ENCODE results near the gene KIAA0319L.
"Not testable (repeated sequence)": the region's sequence is repeated elsewhere in the genome, so short reads cannot be mapped to it uniquely, and the experiment has no call there.

The KIAA0319L gene

DNA sequence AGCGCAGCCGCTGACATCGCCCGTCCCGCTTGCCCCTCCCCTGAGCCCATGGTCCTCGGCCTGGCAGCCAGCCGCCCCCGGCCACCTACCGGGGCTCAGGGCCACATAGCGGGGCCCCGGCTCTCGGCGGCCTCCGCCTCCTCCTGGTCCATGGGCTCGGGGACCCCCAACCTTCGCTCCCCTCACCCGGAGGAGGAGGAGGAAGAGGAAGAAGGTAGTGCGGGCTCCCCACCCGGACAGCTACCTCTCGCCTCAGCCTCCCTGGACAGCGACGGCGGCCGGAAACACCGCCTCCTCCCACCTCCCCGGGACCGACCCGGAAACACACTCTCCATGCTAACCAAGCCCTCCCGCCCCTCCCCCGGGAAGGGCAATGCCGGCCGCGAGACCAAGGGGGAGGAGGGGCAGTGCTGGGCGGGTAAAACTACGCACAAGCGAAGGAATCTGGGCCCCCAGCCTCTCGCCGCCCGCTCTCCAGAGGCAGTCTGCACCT is at the start of gene KIAA0319L:
TSS of gene KIAA0319L (minus strand) at position 286 of the 493 bp plus-strand sequence. CDS start 2,912 bp downstream, outside the sequence.
- DNase-seq = no peak

DNA sequence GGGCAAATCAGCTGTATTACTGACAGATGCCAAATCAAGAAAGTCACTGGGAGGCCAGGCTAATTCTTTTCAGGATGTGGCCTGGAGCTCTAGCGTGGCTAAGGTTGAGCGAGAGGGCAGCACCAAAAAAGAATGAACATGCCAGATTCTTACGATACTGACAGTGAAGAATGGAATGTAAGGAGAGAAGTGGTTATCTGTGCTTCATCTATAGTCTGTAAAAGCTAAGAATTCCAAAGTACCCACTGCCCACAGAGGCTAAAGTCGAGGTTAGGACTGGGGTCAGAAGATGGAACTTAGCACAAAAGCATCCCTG is 48.6 kb upstream of the KIAA0319L start:
- DNase-seq = no peak

DNA sequence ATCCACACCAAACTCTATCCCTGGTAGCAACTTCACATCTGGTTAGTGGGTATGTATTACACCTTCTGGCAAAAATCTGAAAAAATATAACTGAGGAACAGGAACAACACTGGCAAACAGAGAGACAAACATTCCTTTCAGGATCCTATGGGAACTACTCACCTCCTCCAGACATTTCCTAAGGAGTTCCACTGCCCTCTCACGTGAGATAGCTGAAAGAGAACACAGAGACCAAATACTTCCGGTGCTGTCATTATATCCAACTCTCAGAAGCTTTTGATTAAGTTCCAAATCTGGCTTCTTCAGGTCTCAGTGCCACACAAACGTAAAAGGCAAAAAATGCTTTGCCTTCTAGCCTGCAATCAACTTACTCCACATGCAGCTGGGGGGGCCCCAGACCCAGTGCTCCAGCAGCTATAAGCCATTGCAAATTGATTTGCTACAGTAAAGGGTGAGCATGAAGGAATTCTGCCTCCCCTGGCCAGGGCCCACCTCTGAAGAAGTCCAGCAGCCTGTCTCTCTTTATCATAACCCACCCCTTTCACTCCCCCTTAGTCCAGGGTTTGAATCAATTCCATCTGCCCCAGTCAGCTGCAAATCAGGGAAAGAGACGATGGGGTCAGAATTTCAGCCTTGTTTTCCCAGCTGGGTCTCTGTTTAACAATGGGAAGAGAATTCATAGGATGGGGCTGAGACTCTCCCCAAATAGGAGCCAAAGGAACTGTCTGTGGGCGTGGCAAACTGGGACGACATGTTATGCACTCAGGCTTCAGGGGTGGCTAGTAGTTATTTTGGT is 48.1 kb upstream of the KIAA0319L start:
- no peak for DNase-seq

DNA sequence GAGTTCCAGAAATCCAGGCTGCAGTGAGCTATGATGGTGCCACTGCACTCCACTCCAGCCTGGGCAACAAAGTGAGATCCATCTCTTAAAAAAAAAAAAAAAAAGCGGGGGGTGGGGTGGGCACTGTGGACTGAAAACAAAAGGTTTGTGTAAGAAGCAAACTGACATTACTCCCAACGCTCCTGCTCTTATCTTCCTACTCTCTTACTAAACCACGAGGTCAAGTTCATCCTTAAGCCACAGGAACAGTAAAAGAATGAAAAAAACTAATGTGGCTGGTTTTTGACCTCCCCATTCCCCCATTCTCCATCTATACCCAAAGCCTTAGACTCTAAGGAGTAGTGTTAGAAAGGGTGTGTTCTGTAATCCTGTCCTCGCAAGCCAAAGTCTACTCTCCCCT is 46.7 kb upstream of the KIAA0319L start:
- no peak for DNase-seq

DNA sequence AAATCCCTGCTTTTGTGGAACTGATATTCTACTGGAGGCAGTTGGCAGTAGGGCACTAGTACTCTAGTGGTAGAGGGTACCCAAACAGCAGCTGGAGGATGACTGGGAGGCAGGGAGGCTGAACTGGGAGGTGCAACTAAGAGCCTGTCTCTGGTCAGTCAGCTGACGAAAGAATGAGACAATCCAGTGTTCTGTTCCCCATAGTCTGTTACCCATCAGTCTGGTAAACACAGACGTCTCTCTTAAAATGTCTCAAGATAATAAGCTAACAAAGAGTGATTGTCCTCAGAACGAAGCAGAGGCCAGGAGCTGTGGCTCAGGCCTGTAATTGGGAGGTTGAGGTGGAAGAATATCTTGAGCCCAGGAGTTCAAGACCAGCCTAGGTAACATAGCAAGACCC is 46.3 kb upstream of the KIAA0319L start:
- DNase-seq = no peak

DNA sequence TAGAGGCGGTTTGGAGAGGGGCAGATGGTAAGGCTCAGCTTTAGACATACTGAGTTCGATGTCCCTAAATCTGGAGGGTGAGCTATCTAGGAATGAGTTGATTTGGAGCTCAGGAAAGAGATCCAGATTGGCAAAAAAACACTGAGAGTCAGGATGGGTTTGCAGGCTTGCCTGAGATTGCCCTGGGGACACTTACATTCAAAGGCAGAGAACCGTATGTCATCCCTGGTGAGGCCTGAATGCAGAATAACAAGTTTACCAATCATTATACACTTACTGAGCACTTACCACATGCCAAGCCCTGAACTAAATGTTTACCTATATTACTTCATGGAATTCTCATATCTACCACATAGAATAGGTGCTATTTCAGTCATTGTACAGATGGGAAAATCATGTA is 43.4 kb upstream of the KIAA0319L start:
- DNase-seq = no peak

DNA sequence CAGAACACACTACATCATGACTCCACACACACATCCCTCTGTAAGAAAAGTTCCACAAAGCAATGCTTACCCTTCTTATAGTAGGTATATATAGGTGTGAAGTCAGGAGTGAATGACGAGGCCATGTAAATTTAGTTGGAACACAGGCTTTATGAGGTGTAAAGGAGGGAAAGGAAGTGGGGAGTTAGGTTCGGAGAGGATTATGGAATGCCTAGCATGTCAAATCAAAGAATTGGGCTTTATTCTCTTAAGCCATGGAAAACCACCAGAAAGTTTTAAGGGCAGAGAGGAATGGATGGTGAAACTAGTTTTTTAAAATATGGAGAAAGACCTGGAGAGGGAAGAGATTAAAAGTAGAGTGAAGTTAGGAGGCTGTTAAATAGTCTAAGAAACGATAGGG is 42.2 kb upstream of the KIAA0319L start:
- no peak for DNase-seq

DNA sequence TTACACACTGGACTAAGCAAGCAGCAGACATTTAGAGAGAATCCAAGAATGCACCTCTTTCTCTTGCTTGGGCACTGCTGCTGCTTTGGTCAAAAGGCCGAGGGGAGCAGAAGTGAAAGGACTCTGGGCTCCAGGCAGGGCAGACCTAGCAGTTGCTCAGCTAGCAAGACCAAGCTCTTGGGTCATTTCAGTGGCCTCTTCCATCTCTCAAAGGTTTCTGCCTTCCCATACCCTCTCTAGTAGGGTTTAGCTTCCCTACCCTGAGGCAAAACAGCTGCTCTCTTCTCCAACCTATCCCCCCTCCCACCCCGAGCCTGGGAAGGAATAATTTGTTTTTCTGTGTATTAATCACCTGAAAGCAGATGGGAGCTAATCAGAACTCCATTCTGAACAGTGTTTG is 41.7 kb upstream of the KIAA0319L start:
- DNase-seq = no peak

DNA sequence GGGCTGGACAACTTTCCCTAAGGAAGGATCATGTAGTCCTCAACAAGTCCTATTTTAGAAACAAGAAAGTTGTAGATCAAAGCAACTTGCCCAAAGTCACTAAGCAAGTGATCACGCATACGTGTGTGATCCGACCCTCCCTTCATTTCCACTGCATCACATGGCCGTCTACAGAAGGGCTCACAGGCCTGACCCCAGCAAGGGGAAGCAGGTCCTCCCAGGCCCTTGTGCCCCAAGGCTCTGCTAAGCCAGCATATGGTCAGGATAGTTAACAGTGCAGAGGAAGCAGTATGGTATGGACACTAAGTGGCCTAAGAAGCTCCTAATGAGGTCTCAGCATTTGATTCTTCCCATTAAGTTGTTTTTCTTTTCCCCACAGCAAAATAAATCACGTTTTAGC is 40.7 kb upstream of the KIAA0319L start:
- no peak for DNase-seq

DNA sequence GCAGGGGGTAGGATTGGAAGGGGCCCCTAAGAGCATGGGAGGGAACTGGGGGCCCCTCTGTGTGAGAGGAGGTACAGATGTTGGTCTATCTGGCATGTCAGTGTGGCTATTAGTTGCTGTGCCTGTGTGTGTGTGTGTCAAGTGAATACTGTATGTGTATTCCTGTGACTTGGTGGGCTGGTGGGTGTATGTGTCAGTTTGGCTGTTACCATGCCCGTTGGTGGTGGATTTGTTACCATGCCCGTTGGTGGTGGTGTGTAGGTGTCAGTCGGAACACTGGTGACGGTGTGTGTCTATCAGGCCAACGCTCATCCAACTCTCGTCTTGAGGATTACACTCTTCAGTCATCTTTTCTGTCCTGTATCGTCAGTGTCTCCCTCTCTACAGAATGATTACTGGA is 38.5 kb upstream of the KIAA0319L start:
- DNase-seq = no peak

DNA sequence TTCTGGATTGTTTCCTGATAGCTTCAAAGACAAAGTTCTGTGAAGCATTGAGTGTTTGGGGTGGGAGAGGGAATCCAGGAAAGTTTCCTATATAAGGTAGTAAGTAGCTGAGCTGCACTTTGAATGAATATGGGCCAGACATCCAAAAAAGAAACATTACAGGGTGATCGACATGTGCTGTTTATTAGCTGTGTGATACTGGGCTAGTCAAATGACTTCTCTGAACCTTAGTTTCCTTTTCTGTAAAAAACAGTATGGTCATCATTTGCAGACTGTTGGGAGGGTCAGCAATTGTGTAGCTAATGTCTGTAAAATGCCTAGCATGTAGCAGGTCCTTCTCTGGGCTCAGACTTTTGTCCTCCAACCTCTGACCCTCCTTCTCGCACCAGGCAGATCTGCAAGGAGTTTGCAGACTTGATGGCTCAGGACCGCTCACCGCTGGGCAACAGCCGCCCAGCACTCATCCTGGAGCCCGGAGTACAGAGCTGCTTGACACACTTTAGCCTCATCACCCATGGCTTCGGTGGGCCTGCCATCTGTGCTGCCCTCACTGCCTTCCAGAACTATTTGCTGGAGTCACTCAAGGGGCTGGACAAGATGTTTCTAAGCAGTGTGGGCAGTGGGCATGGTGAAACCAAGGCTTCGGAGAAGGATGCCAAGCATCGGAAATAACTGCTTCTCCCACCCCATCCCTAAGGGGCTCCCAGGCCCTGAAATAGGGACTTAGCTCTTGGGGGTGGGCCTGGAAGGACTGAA is 37.0 kb upstream of the KIAA0319L start:
- DNase-seq = no peak

DNA sequence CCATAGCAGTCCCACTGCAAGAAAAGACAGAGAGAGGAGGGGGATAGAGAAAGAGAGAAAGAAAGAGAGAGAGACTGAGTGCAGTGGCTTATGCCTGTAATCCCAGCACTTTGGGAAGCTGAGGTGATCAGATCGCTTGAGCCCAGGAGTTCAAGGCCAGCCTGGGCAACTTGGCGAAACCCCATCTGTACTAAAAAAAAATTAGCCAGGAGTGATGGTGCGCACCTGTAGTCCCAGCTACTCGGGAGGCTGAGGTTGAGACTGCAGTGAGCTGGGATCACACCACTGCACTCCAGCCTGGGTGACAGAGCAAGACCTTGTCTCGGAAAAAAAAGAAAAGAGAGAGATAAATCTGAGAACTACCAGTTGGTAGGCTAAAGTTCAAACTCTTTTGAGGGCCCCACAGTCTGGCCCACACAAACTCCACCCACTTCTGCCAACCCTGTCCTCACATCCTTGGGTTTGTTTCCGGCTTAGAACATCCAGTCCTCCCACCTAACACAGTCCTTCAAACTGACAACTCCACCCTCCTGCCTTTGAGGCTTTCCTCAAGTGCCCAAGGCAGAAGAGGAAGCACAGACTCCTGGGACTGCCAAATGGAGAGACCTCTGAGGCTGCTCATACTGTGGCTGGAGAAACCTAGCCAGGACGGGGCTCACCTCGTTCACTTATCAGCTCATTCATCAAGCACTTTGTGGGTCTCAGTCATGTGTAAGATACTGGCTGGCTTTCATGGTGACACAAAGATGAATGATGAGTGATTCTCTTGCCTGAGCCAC is 36.0 kb upstream of the KIAA0319L start:
- DNase-seq = no peak

DNA sequence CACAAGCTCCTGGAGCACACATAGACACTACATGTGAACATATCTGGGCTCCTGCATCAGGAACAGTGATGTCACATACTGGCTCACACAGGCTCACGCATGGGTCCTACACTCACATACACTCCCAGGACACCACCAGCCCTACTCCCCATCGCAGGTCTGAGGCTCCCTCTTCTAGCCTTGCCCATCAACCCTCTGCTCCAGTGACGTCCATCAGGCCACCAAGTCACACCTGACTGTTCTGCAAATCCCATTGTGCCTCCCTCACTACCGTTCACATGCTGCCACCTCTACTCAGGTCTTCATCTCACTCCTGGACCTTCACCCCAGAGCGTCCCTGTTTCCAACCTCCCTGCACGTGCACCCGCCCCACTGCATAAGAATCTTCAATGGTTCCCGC is 34.0 kb upstream of the KIAA0319L start:
- DNase-seq = no peak

DNA sequence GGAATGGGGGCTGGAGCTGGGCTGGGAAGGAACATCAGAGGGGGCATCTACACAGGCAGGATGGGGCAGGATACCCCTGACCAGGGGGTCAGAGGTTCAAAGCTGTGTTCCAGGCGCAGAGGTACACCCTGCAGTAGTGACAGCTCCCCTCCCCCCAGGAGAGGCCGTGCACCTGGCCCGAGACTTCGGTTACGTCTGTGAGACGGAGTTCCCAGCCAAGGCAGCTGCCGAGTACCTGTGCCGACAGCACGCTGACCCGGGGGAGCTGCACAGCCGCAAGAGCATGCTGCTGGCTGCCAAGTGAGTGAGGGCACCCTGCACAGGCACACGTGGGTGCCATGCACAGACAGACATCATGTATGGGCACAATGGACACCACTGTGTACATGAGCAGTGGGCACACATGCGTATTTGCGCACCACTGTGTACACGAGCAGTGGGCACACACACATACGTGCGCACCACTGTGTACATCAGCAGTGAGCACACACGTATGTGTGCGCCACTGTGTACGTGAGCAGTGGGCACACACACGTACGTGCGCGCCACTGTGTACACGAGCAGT is 33.4 kb upstream of the KIAA0319L start:
- DNase-seq = no peak

DNA sequence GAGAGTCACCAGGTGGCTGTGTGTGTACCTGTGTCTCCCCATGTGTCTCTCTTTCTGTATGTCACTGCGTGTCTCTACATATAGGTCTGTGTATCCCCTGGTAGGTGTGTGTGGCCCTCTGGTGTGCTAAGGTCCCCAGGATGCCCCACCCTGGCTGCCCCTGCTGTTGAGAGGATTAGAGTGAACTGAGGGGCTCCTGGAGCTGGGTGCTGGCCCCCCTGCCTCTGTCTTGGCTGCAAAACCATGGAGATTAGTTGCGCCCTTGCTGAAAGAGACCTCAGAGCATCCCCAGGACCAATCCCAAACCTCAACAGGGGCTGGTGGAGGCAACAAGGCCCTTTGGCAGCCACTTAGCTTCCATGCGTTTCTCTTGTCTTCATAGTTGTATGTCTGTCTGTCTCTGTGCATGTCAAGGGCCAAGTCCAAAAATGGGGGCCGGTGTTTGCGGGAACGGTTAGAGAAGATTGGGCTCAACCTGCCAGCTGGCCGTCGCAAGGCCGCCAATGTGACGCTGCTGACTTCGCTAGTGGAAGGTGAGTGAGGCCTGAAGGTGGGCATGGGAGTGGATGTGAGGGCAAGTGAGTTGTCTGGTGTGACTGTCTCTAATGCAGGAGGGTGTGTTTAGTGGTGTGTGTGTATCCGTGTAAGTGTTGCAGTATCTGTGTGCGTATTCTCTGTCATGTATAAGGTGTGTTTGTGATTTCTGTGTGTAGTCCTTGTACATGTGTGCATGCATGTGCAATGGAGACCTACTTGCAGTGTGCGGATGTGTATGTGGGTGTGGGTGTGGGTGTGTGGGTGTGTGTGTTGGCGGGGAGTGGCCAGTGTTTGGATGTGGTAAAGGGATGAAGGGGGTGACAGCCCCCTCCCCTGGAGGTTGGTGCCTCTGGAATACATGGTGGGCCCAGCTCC is 32.6 kb upstream of the KIAA0319L start:
- no peak for DNase-seq

DNA sequence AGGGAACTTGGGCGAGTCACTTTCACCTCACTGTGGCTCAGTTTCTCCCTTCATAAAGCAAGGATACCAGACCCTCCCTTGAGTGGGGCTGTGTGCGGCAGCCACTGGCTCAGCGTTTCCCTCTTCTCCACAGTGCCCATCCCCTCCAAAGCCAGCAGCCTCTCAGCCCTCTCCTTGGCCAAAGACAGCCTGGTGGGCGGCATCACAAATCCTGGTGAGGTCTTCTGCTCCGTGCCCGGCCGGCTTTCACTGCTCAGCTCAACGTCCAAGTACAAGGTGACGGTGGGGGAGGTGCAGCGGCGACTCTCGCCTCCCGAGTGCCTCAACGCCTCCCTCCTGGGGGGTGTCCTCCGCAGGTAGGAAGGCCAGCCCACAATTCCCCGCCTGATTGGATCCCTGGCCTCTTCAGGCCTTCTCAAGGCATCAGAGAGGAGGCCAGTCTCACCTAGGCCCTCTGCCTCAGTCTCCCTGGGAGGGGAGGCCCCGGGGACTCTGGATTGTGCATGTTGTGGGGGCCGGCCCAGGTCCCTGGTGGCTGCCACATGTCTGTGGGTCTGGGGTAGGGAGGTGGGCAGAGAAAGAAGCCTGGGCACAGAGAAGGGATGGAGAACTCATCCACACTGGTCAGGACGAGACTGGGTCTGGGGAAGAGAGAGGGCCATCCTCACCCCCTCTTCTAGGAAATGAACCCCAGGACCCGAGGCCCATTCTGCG is 31.2 kb upstream of the KIAA0319L start:
- no peak for DNase-seq

DNA sequence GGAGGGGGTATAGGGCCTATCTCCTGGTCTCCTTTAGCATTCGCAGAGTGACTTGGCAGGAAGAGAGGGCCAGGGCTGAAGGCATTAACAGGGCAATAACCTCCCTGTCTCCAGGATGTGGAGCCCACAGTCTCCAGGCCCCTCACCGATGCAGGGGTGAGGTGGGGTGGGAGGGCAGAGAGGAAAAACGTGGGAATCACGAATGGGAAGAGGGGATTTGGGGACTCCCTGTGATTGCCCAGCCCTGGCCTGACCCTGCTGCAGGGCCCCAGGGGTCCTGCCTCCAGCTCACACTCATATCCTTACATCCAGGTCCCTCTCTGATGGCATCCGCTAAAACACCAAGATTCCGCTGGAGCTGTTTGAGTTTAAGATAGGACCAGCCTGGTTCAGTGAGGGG is 30.5 kb upstream of the KIAA0319L start:
- DNase-seq = no peak

DNA sequence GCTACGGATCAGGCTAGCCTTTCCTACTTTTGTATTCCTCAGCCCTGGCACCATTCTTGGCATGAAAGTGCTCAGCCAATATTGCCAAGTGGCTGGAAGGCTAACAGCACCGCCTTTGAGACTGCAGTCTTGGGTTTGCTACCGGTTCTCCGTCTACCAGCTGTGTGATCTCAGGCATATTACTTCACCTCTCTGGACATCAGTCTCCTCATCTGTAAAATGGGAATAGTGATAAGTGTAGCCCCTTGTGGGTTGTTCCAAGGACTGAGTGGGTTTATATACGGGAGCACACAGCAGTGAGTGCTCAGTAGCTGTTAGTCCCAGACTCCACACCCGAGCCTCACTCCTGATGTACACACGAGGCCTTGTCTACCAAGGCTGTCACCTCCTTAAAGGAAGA is 29.6 kb upstream of the KIAA0319L start:
- DNase-seq = no peak

DNA sequence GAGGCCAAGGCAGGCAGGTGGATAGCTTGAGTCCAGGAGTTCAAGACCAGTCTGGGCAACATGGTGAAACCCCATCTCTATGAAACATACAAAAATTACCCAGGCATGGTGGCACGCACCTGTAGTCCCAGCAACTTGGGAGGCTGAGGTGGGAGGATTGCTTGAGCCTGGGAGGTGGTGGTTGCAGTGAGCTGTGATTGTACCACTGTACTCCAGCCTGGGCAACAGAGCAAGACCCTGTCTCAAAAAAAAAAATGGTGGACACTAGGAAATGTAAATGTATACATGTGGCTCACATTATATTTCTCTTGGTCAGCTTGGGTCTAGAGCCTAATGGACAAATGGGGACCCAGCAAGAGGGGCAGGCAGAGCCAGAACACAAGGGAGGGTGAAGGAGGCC is 28.6 kb upstream of the KIAA0319L start:
- DNase-seq = not testable (repeated sequence)

DNA sequence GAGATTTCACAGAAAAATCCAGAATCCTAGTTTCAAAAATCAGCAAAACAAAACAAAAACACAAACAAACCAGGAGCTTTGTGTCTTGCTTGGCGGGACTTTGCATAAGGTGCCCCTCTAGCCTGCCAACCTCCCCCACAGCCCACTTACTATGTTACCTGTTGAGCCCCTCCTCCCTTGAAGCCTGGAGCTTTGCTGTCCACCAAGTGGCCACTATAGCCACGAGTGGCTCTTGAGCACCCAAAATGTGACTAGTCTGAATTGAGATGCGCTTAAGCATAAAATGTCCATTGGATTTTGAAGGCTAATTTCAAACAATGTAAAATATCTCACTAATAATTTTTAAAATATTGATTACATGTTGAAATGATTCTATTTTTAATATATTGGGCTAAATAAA is 28.1 kb upstream of the KIAA0319L start:
- no peak for DNase-seq

DNA sequence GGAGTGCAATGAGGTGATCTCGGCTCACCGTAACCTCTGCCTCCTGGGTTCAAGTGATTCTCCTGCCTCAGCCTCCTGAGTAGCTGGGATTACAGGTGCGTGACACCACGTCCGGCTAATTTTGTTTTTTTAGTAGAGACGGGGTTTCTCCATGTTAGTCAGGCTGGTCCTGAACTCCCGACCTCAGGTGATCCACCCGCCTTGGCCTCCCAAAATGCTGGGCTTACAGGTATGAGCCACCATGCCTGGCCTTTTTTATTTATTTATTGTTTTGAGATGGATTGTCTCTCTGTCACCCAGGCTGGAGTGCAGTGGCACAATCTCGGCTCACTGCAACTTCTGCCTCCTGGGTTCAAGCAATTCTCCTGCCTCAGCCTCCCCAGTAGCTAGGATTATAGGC is 24.4 kb upstream of the KIAA0319L start:
- not testable (repeated sequence) for DNase-seq

Data from activated effector memory CD4-positive, alpha-beta T cell treated with Interleukin-2 at 50 U/mL for 16 hours (primary cell).